D341Med (cell line): ENCODE data around the gene KCNJ11.

ENCODE experiments used
- DNase-seq: peaks from one replicate; pipeline ENCODE4 v3.0.0; 2012; ENCODE audit warnings: low spot score

Gene KCNJ11

GRCh38 chr11:17389957-17390649, 1.6 kb upstream of the KCNJ11 start:
- peak; percentile 50 for DNase-seq

GRCh38 chr11:17389211-17389956, 925 bp upstream of the KCNJ11 start:
- peak; percentile 94 for DNase-seq

- no peak for DNase-seq
Measured at GRCh38 chr11:17387811-17388210, 648 bp downstream of the KCNJ11 start.

DNA sequence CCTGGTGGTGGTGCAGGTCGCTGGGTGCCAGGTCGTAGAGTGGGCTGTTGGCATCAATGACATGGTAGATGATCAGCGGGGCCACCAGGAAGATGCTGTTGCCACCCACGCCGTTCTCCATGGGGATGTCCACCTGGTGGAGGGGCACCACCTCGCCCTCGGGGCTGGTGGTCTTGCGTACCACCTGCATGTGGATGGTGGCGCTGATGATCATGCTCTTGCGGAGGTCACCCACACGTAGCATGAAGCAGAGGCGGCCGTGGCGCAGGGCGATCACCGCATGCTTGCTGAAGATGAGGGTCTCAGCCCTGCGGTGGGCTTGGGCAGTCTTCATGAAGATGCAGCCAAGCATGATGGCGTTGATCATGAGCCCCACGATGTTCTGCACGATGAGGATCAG, 1.2 kb downstream of the KCNJ11 start:
- no peak for DNase-seq

DNA sequence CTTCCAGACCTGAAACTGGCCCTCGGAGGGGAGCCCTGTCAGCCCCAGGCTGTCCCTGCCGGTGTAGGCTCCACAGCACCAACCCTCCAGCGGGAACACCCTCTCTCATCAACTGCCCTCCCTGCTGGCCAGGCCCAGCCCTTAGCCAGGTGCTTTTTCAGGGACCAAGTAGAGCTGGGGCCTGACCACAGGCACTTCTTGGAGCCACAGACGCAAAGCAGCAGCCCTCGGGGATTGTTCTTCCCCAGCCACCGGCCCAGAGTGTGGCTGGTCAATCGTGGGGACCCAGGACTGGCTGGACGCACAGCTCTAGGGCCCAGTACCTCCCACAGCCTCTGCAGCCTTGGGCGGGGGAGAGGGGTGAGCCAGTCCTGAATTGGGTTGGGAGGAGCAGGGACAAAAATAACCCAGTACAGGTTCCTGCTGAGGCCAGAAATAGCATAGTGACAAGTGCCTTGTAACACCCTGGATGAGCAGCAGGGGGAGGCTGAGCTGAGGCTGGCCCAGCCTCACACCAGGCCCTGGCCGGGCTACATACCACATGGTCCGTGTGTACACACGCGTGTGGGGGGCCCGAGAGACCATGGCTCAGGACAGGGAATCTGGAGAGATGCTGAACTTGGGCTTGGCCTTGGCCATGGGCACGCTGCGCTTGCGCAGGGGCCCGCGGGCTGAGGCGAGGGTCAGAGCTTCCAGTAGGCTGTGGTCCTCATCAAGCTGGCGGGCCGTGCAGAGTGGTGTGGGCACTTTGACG, 2.0 kb downstream of the KCNJ11 start:
- peak; percentile 76 for DNase-seq

- no peak for DNase-seq
Measured at GRCh38 chr11:17385926-17386325, 2.5 kb downstream of the KCNJ11 start.

- DNase-seq = no peak
Measured at GRCh38 chr11:17385492-17385891, 3.0 kb downstream of the KCNJ11 start.

DNA sequence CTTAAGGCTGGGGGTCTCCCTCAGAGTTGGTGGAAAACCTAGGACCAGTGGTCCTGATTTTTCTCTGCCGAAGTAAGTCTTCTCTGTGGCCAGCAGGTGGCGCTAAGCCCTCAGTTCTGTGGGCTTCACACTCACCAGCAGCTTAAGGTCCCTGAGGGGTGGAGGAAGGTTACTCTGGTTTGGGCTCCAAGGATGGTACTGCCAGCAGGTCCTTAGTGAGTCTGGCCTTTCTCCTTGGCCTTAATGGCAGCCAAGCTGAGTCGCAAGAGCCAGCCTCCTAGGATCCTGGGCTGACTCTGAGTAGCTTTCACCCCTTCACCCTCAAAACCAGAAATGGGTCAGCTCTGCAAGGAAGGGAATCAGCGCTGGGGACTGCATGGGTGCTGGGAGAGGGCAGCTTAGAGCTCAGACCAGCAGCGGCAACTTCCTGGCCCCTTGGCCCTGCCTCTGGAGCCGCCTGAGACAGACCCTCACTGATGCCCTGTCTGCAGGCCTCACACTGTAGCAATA, 4.4 kb downstream of the KCNJ11 start:
- DNase-seq = peak; percentile 76

DNA sequence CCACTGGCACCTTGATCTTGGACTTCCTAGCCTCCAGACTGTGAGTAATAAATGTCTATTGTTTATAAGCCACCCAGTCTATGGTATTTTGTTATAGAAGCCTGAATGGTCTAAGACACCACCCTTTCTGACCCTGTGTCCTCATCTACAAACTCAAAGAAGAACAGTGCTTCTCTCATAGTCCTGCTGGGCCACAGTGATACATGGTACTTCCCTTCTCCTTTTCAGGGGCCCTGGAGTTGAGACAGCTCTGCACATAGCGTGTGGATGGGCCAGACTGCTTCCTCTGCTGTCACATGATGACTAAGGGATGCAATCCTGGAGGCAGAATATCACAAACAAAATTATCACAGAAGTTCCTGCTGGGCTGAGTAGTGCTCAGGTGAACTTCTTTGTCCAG, 5.0 kb downstream of the KCNJ11 start:
- no peak for DNase-seq

- no peak for DNase-seq
Measured at GRCh38 chr11:17382046-17382728, 6.3 kb downstream of the KCNJ11 start.

DNA sequence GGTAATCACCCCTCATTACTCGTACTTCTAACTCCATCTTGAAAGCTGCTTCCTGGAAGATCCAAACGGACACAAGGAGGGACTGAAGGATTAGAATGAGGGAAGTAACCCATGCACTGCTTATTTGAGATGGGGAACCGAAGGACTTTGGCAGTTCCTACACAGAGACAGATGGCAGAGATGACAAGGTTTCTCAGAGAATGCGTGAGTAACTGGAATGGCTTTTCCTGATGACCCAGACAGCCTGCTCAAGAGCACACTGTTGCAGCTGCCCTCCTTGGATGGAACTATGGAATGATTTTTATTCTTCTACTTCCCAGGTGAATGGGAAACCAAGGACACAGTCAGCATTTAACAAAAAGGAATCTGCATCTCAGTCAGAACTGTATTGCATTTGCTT, 7.3 kb downstream of the KCNJ11 start:
- no peak for DNase-seq

DNA sequence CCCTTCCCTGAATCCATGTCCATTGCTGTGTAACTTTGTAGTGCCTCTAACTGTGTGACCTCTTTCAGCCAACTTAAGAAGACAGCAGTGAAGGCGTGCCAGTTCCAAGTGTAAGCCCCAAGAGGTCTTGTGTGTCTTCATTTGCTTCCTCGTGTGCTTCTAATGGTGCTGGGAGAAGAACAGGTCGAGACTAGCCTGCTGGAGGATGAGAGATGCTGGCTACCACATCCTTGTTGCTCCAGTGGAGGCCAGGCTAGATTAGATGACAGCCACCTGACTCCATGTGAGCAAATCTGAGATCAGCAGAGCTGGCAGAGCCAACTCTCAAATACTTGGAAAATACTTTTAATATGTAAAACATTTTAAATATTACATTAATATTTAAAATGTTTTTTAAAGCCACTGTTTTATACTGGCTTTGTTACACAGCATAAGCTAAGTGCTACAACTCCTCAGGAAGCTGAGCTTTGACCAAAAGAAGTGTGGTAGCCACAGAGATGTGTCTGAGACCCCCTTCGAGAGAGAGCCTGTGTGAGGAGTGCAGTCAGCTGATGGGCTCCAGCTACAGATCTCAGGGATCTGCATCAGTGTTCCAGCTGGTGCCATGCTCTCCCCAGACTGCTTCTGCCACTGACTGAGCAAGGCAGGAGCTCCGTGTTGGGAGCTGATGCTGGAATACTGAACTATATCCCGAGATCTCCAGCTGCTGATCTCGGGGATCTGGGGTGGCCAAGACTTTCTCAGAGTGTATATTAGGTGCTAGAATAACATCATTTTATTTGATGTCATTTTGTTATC, 8.9 kb downstream of the KCNJ11 start:
- no peak for DNase-seq

- DNase-seq = no peak
Measured at GRCh38 chr11:17378655-17379054, 9.8 kb downstream of the KCNJ11 start.

- no peak for DNase-seq
Measured at GRCh38 chr11:17376493-17376892, 12.0 kb downstream of the KCNJ11 start.

- no peak for DNase-seq
Measured at GRCh38 chr11:17375547-17375946, 12.9 kb downstream of the KCNJ11 start.

- no peak for DNase-seq
Measured at GRCh38 chr11:17371614-17372013, 16.8 kb downstream of the KCNJ11 start.

- DNase-seq = no peak
Measured at GRCh38 chr11:17369684-17370243, 18.7 kb downstream of the KCNJ11 start.

GRCh38 chr11:17369094-17369493, 19.4 kb downstream of the KCNJ11 start:
- DNase-seq = no peak

DNA sequence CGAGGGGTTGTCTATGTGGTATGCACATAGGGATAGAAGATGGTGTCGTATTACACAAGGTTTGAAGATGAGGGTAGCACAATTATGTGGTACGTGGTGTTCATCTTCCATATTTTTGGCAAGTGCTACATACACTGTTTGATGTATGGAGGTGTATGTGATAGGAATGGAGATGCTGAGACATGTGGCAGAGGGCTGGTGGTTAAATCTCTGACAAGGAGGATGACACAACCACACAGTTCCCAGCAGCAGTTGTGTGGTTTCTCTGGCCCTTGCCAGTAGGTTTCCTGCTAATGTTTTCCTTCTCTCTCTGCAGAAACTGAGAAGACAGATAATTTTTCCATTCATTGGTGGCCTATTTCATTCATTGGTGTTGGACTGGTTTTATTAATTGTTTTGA, 19.9 kb downstream of the KCNJ11 start:
- DNase-seq = no peak

DNA sequence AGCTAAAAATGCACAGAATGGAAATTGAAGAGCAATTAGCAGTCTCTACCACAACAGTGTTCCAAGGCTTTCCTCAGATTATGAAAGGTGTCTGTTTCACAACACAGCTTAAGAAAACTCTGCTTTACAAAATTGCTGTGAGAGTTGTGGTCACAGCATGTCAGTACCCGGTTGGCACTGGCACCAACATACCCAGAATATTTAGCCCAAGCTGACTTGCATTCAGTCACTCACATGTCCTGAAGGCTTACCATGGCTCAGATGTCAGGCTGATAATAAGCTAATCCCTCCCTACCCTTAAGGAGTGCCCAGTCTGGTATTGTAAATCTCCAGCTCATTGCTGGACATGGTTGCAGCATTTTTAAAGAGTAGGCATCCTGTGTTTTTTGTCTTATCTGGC, 22.0 kb downstream of the KCNJ11 start:
- no peak for DNase-seq

DNA sequence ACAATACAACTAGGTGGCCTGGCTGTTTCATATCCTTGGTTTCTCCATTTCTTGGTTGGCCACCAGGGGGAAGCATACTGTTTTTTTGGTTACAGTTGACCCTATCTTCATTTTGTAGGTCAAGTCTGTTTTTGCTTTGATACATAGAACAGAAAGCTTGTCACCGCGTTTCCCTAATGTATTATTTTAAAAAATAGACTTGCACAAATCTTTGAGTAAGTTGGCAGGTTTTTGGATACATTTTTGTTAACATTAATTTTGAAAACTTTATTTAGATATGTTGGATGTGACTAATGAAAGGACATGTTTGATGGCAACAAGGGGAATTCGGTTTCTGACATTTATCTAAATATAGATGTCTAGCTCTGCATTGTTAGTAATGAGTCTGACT, 33.9 kb downstream of the KCNJ11 start:
- DNase-seq = peak; percentile 57
